HepG2 (cell line): ENCODE results near the gene NOL4L. TPM values are rescaled to one million over a fixed set of nuclear protein-coding genes. Genes with fewer than 3 reads are reported as not detected.

Experiments
- ATF1 ChIP-seq: IDR thresholded peaks from 2 replicates; pipeline ENCODE4 v1.6.1; 2016; ENCODE audit warnings: mild to moderate bottlenecking, control low read depth
- CBX5 ChIP-seq: sonication (generic); formaldehyde crosslinking; IDR thresholded peaks from 2 replicates; pipeline ENCODE4 v1.4.0; 2020; ENCODE audit warnings: missing genetic modification reagents, borderline replicate concordance
- KIAA2018 ChIP-seq: sonication (generic); formaldehyde crosslinking; IDR thresholded peaks from 2 replicates; pipeline ENCODE4 v1.5.0; 2020; ENCODE audit warnings: mild to moderate bottlenecking, missing genetic modification reagents, borderline replicate concordance
- NFYC ChIP-seq: IDR thresholded peaks from 2 replicates; pipeline ENCODE4 v1.6.1; 2016; ENCODE audit warnings: missing genetic modification reagents, missing compliant biosample characterization
- XBP1 ChIP-seq: sonication (generic); formaldehyde crosslinking; IDR thresholded peaks from 2 replicates; pipeline ENCODE4 v1.5.0; 2020; ENCODE audit warnings: missing genetic modification reagents
- ZC3H13 ChIP-seq: sonication (generic); formaldehyde crosslinking; IDR thresholded peaks from 2 replicates; pipeline ENCODE4 v1.8.1; 2023; ENCODE audit warnings: mild to moderate bottlenecking, missing genetic modification reagents, moderate library complexity
- ZNF569 ChIP-seq: sonication (generic); formaldehyde crosslinking; IDR thresholded peaks from 2 replicates; pipeline ENCODE4 v1.5.0; 2020; ENCODE audit warnings: mild to moderate bottlenecking, missing genetic modification reagents, moderate library complexity, borderline replicate concordance
- polyA plus RNA-seq, 8 experiments: library from polyadenylated mRNA; depleted of rRNA in 3 of 8; stranded (reverse) in 7 of 8; unstranded in 1 of 8; fragments of >200 nt; fragmentation: Illumina TruSeq in 4 of 8; extraction: Trizol in 4 of 8; gene quantifications; 2 replicates each; pipeline versions ENCODE4 v1.2.1 to v1.2.3, GENCODE V29; 2011 to 2016; ENCODE audit warnings: low read depth in 4 of 8, missing spikeins in 1 of 8, mixed read lengths in 1 of 8; ENCODE audit not compliant: insufficient read depth in 1 of 8
- total RNA-seq, 5 experiments: library from RNA; depleted of rRNA; stranded (reverse); fragments of >200 nt; fragmentation: Illumina TruSeq; extraction: Trizol; gene quantifications; 2 replicates each; pipeline ENCODE4 v1.2.3, GENCODE V29; 2016; ENCODE audit warnings: low read depth in 1 of 5
- TF ChIP-seq, protein P1 (sequence below): sonication (generic); formaldehyde crosslinking; IDR thresholded peaks from 2 replicates; pipeline ENCODE4 v1.5.0; 2020; ENCODE audit warnings: mild to moderate bottlenecking, missing genetic modification reagents, borderline replicate concordance
- TF ChIP-seq, protein P2 (sequence below): sonication (generic); formaldehyde crosslinking; IDR thresholded peaks from 2 replicates; pipeline ENCODE4 v1.5.0; 2020; ENCODE audit warnings: missing genetic modification reagents
- TF ChIP-seq, protein P3 (sequence below): sonication (generic); formaldehyde crosslinking; IDR thresholded peaks from 2 replicates; pipeline ENCODE4 v1.4.0; 2020; ENCODE audit warnings: missing genetic modification reagents
- TF ChIP-seq, protein P4 (sequence below): sonication (generic); formaldehyde crosslinking; IDR thresholded peaks from 2 replicates; pipeline ENCODE4 v1.4.0; 2020; ENCODE audit warnings: missing genetic modification reagents, borderline replicate concordance

The NOL4L gene
- total and polyA plus RNA-seq, 2 of the 13 experiments (the other 11 are each of a cell fraction or from before 2014, with no cell fraction given), result 16.6 to 35.4 TPM

- TF ChIP-seq, protein P1, sequence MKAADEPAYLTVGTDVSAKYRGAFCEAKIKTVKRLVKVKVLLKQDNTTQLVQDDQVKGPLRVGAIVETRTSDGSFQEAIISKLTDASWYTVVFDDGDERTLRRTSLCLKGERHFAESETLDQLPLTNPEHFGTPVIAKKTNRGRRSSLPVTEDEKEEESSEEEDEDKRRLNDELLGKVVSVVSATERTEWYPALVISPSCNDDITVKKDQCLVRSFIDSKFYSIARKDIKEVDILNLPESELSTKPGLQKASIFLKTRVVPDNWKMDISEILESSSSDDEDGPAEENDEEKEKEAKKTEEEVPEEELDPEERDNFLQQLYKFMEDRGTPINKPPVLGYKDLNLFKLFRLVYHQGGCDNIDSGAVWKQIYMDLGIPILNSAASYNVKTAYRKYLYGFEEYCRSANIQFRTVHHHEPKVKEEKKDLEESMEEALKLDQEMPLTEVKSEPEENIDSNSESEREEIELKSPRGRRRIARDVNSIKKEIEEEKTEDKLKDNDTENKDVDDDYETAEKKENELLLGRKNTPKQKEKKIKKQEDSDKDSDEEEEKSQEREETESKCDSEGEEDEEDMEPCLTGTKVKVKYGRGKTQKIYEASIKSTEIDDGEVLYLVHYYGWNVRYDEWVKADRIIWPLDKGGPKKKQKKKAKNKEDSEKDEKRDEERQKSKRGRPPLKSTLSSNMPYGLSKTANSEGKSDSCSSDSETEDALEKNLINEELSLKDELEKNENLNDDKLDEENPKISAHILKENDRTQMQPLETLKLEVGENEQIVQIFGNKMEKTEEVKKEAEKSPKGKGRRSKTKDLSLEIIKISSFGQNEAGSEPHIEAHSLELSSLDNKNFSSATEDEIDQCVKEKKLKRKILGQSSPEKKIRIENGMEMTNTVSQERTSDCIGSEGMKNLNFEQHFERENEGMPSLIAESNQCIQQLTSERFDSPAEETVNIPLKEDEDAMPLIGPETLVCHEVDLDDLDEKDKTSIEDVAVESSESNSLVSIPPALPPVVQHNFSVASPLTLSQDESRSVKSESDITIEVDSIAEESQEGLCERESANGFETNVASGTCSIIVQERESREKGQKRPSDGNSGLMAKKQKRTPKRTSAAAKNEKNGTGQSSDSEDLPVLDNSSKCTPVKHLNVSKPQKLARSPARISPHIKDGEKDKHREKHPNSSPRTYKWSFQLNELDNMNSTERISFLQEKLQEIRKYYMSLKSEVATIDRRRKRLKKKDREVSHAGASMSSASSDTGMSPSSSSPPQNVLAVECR, result peak; percentile 76
- no peak for TF ChIP-seq KIAA2018 (CRISPR knock-in tag)
- TF ChIP-seq CBX5, result peak; percentile 91; the same call in 1 of the 2 replicates
- TF ChIP-seq NFYC (CRISPR knock-in tag), result peak; percentile 33; the same call in 1 of the 2 replicates
- TF ChIP-seq ZC3H13, result peak; percentile 79; the same call in 1 of the 2 replicates
- TF ChIP-seq, protein P2, sequence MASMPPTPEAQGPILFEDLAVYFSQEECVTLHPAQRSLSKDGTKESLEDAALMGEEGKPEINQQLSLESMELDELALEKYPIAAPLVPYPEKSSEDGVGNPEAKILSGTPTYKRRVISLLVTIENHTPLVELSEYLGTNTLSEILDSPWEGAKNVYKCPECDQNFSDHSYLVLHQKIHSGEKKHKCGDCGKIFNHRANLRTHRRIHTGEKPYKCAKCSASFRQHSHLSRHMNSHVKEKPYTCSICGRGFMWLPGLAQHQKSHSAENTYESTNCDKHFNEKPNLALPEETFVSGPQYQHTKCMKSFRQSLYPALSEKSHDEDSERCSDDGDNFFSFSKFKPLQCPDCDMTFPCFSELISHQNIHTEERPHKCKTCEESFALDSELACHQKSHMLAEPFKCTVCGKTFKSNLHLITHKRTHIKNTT, result no peak
- TF ChIP-seq XBP1, result no peak
- TF ChIP-seq, protein P3, sequence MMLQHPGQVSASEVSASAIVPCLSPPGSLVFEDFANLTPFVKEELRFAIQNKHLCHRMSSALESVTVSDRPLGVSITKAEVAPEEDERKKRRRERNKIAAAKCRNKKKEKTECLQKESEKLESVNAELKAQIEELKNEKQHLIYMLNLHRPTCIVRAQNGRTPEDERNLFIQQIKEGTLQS (CRISPR knock-in tag), result no peak
- no peak for TF ChIP-seq ATF1 (CRISPR knock-in tag)
- TF ChIP-seq ZNF569 (CRISPR knock-in tag), result no peak
- TF ChIP-seq, protein P4, sequence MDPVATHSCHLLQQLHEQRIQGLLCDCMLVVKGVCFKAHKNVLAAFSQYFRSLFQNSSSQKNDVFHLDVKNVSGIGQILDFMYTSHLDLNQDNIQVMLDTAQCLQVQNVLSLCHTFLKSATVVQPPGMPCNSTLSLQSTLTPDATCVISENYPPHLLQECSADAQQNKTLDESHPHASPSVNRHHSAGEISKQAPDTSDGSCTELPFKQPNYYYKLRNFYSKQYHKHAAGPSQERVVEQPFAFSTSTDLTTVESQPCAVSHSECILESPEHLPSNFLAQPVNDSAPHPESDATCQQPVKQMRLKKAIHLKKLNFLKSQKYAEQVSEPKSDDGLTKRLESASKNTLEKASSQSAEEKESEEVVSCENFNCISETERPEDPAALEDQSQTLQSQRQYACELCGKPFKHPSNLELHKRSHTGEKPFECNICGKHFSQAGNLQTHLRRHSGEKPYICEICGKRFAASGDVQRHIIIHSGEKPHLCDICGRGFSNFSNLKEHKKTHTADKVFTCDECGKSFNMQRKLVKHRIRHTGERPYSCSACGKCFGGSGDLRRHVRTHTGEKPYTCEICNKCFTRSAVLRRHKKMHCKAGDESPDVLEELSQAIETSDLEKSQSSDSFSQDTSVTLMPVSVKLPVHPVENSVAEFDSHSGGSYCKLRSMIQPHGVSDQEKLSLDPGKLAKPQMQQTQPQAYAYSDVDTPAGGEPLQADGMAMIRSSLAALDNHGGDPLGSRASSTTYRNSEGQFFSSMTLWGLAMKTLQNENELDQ, result peak; percentile 91; the same call in 1 of the 2 replicates
Observed at GRCh38 chr20:32539817-32540675, 45.1 kb downstream of the NOL4L start (continued).
